D721Med (cell line): ENCODE data around the gene NEGR1.

Experiments used
- DNase-seq: peaks from one replicate; pipeline ENCODE4 v3.0.0; 2011; ENCODE audit warnings: low spot score; ENCODE audit not compliant: insufficient read length
- FAIRE-seq: peaks from 2 replicates; lab custom pipeline; 2011; peaks lifted over from hg19 to GRCh38; lab: Jason Lieb, UNC
- TF ChIP-seq, protein P1 (sequence below): IDR thresholded peaks from 2 replicates; pipeline ENCODE4 v1.5.1; 2012; ENCODE audit warnings: mild to moderate bottlenecking, control low read depth; ENCODE audit not compliant: insufficient read depth; ENCODE audit errors: missing control alignments

The NEGR1 gene

DNA sequence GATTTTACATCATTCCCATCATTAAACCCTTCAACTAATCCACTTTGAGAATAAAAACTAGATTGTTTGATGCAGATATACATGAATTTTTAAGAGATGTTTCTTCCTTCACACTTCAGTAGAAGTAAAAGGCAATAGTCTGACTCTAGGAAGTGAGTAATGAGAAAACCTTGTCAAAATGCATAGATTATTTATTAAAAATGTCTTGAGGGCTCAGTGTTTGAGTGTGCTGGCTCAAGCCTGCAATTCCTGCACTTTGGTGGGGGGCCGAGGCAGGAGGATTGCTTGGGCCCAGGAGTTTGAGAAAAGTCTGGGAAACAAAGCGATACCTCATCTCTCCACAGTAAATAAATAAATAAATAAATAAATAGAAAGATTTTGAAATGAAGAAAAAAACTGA, 177.1 kb downstream of the NEGR1 start:
- FAIRE-seq (no peak), DNase-seq (no peak)
- TF ChIP-seq, protein P1, sequence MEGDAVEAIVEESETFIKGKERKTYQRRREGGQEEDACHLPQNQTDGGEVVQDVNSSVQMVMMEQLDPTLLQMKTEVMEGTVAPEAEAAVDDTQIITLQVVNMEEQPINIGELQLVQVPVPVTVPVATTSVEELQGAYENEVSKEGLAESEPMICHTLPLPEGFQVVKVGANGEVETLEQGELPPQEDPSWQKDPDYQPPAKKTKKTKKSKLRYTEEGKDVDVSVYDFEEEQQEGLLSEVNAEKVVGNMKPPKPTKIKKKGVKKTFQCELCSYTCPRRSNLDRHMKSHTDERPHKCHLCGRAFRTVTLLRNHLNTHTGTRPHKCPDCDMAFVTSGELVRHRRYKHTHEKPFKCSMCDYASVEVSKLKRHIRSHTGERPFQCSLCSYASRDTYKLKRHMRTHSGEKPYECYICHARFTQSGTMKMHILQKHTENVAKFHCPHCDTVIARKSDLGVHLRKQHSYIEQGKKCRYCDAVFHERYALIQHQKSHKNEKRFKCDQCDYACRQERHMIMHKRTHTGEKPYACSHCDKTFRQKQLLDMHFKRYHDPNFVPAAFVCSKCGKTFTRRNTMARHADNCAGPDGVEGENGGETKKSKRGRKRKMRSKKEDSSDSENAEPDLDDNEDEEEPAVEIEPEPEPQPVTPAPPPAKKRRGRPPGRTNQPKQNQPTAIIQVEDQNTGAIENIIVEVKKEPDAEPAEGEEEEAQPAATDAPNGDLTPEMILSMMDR: no peak

GRCh38 chr1:72101840-72102632, 180.3 kb downstream of the NEGR1 start:
- DNase-seq (no peak), FAIRE-seq (peak; percentile 87)
- TF ChIP-seq, protein P1: no peak

- DNase-seq (no peak), FAIRE-seq (no peak)
- TF ChIP-seq, protein P1: no peak
These were observed 181.6 kb downstream of the NEGR1 start for GRCh38 chr1:72100771-72101170.

- TF ChIP-seq, protein P1: no peak
- DNase-seq (no peak), FAIRE-seq (no peak)
These were observed 184.3 kb downstream of the NEGR1 start for GRCh38 chr1:72097851-72098570.

DNA sequence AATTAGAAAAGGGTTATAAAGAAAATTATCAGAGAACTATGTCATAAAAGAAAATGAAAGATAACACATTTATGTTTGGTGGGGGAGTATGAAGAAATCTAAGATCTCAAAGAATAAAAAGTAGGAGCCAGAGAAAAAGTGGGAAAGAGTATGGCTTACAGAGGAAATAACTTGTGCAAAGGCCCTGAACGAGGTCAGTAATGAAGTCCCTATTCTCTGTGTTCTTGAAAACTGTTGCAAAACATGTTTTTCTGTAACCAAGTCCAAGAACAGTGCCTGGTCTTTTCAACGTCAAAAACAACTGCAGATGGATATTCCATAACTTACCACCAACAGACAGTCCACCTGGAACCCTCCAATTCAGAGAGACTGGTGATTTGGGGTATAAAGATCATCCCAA, 188.1 kb downstream of the NEGR1 start:
- FAIRE-seq (no peak), DNase-seq (no peak)
- TF ChIP-seq, protein P1: no peak

- DNase-seq: no peak
- TF ChIP-seq, protein P1: no peak
- no peak for FAIRE-seq
These were observed 195.9 kb downstream of the NEGR1 start for GRCh38 chr1:72086394-72086793.

GRCh38 chr1:72075425-72075824, 206.9 kb downstream of the NEGR1 start:
- no peak for FAIRE-seq
- TF ChIP-seq, protein P1: no peak
- DNase-seq: no peak
